Calu3 (cell line): ENCODE results near the gene FGD1. TPM values are rescaled to one million over a fixed set of nuclear protein-coding genes. Genes with fewer than 3 reads are reported as not detected.

Source experiments
- BruUV-seq: library from RNA; stranded (reverse); fragments of 400-500 nt; replicated peaks from 2 replicates; lab custom pipeline; 2021; lab: Mats Ljungman, UMichigan
- CTCF ChIA-PET: fragments of 300-600 bp; sonication (Branson Sonifier 250); formaldehyde crosslinking; loops from one replicate; lab custom pipeline; 2022; ENCODE audit warnings: antibody characterized with exemption; lab: Charles Lee
- DNase-seq: peaks from one replicate; pipeline ENCODE4 v3.0.0; 2022
- H3K27ac Mint-ChIP-seq: one replicate; pipeline ENCODE4 v1.8.0; 2022; ENCODE audit warnings: mixed read lengths; ENCODE audit not compliant: unreplicated experiment
- H3K27me3 Mint-ChIP-seq: one replicate; pipeline ENCODE4 v1.8.0; 2022; ENCODE audit warnings: mixed read lengths; ENCODE audit not compliant: unreplicated experiment
- H3K36me3 Mint-ChIP-seq: one replicate; pipeline ENCODE4 v1.8.0; 2022; ENCODE audit warnings: mild to moderate bottlenecking, moderate library complexity, mixed read lengths; ENCODE audit not compliant: insufficient read depth, unreplicated experiment
- H3K4me1 Mint-ChIP-seq: one replicate; pipeline ENCODE4 v1.8.0; 2022; ENCODE audit warnings: mild to moderate bottlenecking, low read depth, mixed read lengths; ENCODE audit not compliant: unreplicated experiment
- H3K4me3 Mint-ChIP-seq: one replicate; pipeline ENCODE4 v1.8.0; 2022; ENCODE audit warnings: mild to moderate bottlenecking, low read depth, moderate library complexity, mixed read lengths; ENCODE audit not compliant: unreplicated experiment
- H3K9me3 Mint-ChIP-seq: one replicate; pipeline ENCODE4 v1.8.0; 2022; ENCODE audit warnings: low read depth, mixed read lengths; ENCODE audit not compliant: unreplicated experiment
- intact Hi-C: fragments of 100-400 bp; cut with micrococcal nuclease; formaldehyde crosslinking; loops from one replicate; pipeline ENCODE4 v1.10.0; 2022; ENCODE audit not compliant: unreplicated experiment
- total RNA-seq: library from RNA; stranded (reverse); gene quantifications from 2 replicates; pipeline ENCODE4 v1.2.3, GENCODE V29; 2022
- TF ChIP-seq, protein P1 (sequence below): fragments of 200-600 bp; IDR thresholded peaks from one replicate; pipeline ENCODE4 v1.8.0; 2022; ENCODE audit warnings: antibody characterized with exemption; ENCODE audit not compliant: unreplicated experiment

The FGD1 gene
- total RNA-seq, 1 experiment from 2014 or later, result 0.97 TPM

DNA sequence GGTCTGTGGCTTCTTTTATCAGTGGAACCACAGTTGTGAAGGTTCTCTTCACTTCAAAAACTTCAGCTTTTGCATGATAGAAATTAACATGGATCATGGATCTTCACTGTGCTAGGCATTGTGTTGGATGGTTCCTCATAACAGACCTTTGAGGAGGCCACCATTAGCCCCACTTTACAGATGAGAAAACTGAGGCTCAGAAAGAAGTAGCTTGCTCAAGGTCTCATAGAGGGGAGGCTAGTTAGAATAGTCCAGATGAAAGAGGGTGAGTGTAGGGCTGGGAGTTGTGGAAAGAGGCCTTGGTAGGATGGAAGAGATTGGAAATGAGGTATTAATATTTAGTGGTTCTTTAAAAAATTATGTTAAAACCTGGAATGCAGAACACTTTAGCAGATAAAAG lies 53.2 kb downstream of the FGD1 start:
- intact Hi-C loops, result no loop called here

DNA sequence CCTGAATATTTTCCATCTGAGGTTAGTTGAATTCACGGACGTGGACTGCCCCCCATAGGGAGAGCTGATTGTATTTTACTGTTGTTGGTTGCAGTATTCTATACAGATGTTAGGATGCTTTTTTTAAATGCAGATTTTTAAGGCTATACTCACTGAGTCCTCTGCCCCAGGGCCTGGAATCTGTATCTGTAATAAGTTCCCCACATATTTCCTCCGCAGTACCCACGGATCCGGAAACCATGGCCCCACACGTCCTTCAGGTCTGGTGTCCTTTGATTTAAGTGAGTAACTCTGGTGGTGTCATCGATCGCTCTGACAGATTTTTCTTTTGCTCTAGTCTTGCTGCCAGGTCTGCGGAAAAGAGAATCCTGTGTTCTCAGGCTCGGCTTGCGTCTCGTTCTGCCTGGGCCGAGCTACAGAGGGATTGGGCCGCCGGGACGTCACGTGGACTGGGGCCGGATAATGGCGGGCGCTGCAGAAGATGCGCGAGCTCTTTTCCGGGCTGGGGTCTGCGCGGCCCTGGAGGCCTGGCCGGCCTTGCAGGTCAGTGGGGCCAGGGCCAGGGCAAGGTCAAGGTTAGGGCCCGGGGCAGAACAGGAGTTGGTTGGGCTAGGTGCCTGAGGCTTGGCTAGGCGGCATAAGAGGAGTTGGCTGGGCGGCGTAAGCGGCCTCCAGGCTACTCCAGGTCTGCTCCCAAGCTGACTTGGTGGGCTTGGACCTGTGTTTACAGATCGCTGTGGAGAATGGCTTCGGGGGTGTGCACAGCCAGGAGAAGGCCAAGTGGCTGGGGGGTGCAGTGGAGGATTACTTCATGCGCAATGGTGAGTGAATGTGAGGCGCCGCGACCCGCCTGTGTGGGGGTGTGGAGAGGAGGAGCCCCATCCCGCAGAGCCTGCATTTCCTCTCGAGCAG lies 55.8 kb downstream of the FGD1 start, which contains the start of gene TSR2:
Gene TSR2, plus strand, starts transcription at position 445 of the 912 bp plus-strand sequence. Its CDS starts 18 bp downstream, at position 463.
- intact Hi-C loops, result no loop called here
- Mint-ChIP-seq H3K4me3 (peak within 1 kb of the TSS; percentile 98), H3K9me3 (no peaks in the 10 kb centered on the region), H3K4me1 (peaks cover 23% of the 10 kb centered on the region), H3K27me3 (no peaks in the 10 kb centered on the region), H3K27ac (peak within 1 kb of the TSS; percentile 67), H3K36me3 (peaks cover 13% of the 10 kb centered on the region)
- TF ChIP-seq, protein P1, sequence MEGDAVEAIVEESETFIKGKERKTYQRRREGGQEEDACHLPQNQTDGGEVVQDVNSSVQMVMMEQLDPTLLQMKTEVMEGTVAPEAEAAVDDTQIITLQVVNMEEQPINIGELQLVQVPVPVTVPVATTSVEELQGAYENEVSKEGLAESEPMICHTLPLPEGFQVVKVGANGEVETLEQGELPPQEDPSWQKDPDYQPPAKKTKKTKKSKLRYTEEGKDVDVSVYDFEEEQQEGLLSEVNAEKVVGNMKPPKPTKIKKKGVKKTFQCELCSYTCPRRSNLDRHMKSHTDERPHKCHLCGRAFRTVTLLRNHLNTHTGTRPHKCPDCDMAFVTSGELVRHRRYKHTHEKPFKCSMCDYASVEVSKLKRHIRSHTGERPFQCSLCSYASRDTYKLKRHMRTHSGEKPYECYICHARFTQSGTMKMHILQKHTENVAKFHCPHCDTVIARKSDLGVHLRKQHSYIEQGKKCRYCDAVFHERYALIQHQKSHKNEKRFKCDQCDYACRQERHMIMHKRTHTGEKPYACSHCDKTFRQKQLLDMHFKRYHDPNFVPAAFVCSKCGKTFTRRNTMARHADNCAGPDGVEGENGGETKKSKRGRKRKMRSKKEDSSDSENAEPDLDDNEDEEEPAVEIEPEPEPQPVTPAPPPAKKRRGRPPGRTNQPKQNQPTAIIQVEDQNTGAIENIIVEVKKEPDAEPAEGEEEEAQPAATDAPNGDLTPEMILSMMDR, result no peak
- CTCF ChIA-PET, result interaction anchor here (0.5 to 0.9 kb wide), 2 partner anchors 41 to 192 kb away, joined by 3 to 4 read pairs; no protein-coding TSS in a partner anchor
- no TSS peak for BruUV-seq
- peak; percentile 83 for DNase-seq

More for the DNA sequence above, 53.2 kb downstream of the FGD1 start:
- H3K4me1 Mint-ChIP-seq, result peaks cover 23% of the 10 kb centered on the region
- no peak for DNase-seq
- no peaks in the 10 kb centered on the region for H3K27me3 Mint-ChIP-seq
- no TSS peak for BruUV-seq
- no peak overlapping the region for H3K27ac Mint-ChIP-seq
- CTCF ChIA-PET, result no interaction called here
- peaks cover 13% of the 10 kb centered on the region for H3K36me3 Mint-ChIP-seq
- no peak overlapping the region for H3K4me3 Mint-ChIP-seq
- TF ChIP-seq, protein P1, result no peak
- no peaks in the 10 kb centered on the region for H3K9me3 Mint-ChIP-seq

DNA sequence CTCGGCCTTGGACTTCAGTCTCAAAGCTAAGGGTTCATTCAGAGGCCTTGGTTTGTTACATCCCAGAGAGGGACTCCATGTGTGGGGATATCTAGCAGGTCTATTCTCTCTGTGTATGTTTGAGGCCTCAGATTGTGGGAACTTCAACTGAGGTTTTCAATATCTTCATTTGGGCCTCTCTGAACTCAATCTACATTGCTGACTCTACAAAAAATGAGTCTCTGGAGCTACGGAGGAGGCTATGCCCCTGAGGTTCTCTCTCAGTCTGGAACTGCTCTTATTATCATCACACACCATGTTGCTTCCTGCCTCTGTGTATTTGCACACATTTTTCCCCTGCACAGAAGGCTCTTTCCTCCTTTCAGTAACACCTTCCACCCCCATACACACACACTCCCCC lies 60.9 kb downstream of the FGD1 start:
- CTCF ChIA-PET, result no interaction called here
- no peaks in the 10 kb centered on the region for H3K4me1 Mint-ChIP-seq
- H3K9me3 Mint-ChIP-seq, result no peaks in the 10 kb centered on the region
- H3K27ac Mint-ChIP-seq, result no peak overlapping the region
- H3K4me3 Mint-ChIP-seq, result no peak overlapping the region
- H3K36me3 Mint-ChIP-seq, result peaks cover 2% of the 10 kb centered on the region
- no TSS peak for BruUV-seq
- intact Hi-C loops, result no loop called here
- no peak for DNase-seq
- peaks cover 2% of the 10 kb centered on the region for H3K27me3 Mint-ChIP-seq
- TF ChIP-seq, protein P1, result no peak

DNA sequence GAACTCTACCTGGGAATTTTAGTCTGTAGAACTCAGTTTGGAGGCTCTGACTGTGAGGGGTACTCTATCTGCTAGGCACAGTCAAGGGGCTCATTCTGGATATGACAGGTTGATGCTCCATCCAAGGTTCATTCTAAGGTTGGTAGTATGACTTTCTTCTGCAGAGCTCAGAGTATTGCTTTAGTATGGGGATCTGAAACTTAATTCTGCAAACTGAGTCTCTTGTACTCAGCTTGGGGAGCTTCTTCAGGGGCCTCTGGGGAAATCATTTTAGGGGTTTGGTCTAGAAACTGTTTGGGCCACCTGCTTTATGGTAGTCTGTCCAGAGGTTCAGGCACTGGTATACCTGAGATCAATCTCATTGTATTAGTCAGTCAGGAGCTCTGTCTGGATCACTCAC lies 65.5 kb downstream of the FGD1 start:
- Mint-ChIP-seq H3K27ac (no peak overlapping the region), H3K27me3 (peaks cover 31% of the 10 kb centered on the region), H3K4me1 (no peaks in the 10 kb centered on the region), H3K4me3 (no peak overlapping the region), H3K36me3 (no peaks in the 10 kb centered on the region), H3K9me3 (no peaks in the 10 kb centered on the region)
- intact Hi-C loops, result no loop called here
- CTCF ChIA-PET, result no interaction called here
- TF ChIP-seq, protein P1, result no peak
- no peak for DNase-seq
- no TSS peak for BruUV-seq
